Measurements from ENCODE around the gene NHEJ1.

GRCh38 chr2:219209236-219210195 lies 48.9 kb upstream of the NHEJ1 start:
- TF ChIP-seq CTCF (IDR thresholded peaks at IDR 0.05; ENCODE audit: extremely low read depth in 1 of 2, insufficient read depth in 1 of 2, low read depth in 1 of 2, low read length in 2 of 2) (no peak), JUN (IDR thresholded peaks at IDR 0.05; ENCODE audit: borderline replicate concordance, insufficient read depth, insufficient read length, low read depth) (no peak)
